OCI-LY3 (cell line): ENCODE results near the gene PRDM4.
"Not testable (repeated sequence)": the region's sequence is repeated elsewhere in the genome, so short reads cannot be mapped to it uniquely, and the experiment has no call there.

Experiments used
- H2AFZ ChIP-seq: fragments of 200-600, 300-600 bp; shearing (Covaris generic); 2 replicates; pipeline ENCODE4 v1.6.0; 2014; ENCODE audit warnings: antibody characterized with exemption, low read depth, low read length
- H3K27ac ChIP-seq: fragments of 200-600, 300-600 bp; sonication (generic); 2 replicates; pipeline ENCODE4 v1.5.1; 2014; ENCODE audit warnings: mild to moderate bottlenecking, low read length, moderate library complexity, mixed read lengths
- H3K27me3 ChIP-seq: fragments of 200-600, 300-600 bp; sonication (generic); 2 replicates; pipeline ENCODE4 v1.6.1; 2014; ENCODE audit warnings: low read depth, low read length, mixed read lengths
- H3K36me3 ChIP-seq: fragments of 200-600, 300-600 bp; sonication (generic); replicated peaks from 2 replicates; pipeline ENCODE3; 2014; ENCODE audit warnings: low read depth, low read length, mixed read lengths
- H3K4me1 ChIP-seq: fragments of 300-600, 200-600 bp; sonication (generic); 2 replicates; pipeline ENCODE4 v1.6.1; 2014; ENCODE audit warnings: low read length, mixed read lengths
- H3K4me2 ChIP-seq: fragments of 200-600, 300-600 bp; sonication (generic); 2 replicates; pipeline ENCODE4 v1.6.1; 2014; ENCODE audit warnings: low read length, mixed read lengths
- H3K4me3 ChIP-seq: fragments of 300-600, 200-600 bp; sonication (generic); 2 replicates; pipeline ENCODE4 v1.5.1; 2014; ENCODE audit warnings: antibody characterized with exemption, mild to moderate bottlenecking, low read length, moderate library complexity
- H3K79me2 ChIP-seq: fragments of 300-600, 200-600 bp; shearing (Covaris generic); 2 replicates; pipeline ENCODE4 v1.6.1; 2014; ENCODE audit warnings: mild to moderate bottlenecking, low read length, mixed read lengths
- H3K9ac ChIP-seq: fragments of 300-600, 200-600 bp; shearing (Covaris generic); 2 replicates; pipeline ENCODE4 v1.6.0; 2014; ENCODE audit warnings: mild to moderate bottlenecking, low read length, moderate library complexity
- H3K9me3 ChIP-seq: fragments of 200-600, 300-600 bp; shearing (Covaris generic); 2 replicates; pipeline ENCODE4 v1.6.1; 2014; ENCODE audit warnings: low read length, mixed read lengths; ENCODE audit not compliant: insufficient read depth
- H4K20me1 ChIP-seq: fragments of 200-600, 300-600 bp; sonication (generic); 2 replicates; pipeline ENCODE4 v1.6.1; 2016; ENCODE audit warnings: low read length, mixed read lengths; ENCODE audit not compliant: insufficient read depth
- CTCF ChIP-seq: fragments of 200-600, 300-600 bp; sonication (generic); IDR thresholded peaks from 2 replicates; pipeline ENCODE4 v1.5.1; 2014; ENCODE audit warnings: antibody characterized with exemption, low read length, low read depth
- EZH2phosphoT487 ChIP-seq: fragments of 200-600 bp; shearing (Covaris generic); IDR thresholded peaks from 2 replicates; pipeline ENCODE4 v1.6.1; 2018; ENCODE audit warnings: antibody characterized with exemption, mixed run types, low read depth

PRDM4 gene

DNA sequence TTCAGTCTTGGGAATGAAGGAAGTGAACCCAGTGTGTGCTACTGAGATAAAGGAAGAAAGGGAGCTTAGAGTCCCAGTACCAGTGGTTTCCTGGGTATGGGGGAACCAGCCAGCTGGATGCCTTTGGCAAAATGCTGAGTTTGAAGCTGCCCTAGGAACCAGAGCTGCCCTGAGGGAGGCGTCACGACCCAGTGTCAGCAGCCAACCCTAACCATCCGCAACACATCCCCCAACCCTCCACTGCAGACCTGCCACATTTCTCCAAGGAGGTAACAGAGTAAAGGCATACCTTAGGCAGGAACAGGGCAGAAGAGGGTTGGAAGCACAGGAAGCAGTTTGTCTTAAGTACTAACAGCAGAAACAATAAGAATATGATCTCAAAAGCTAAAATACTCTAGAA, 28.6 kb downstream of the PRDM4 start:
- no peak for TF ChIP-seq EZH2phosphoT487
- no peak for TF ChIP-seq CTCF
- no peaks in the 10 kb centered on the region for H3K79me2 ChIP-seq
- H3K4me1 ChIP-seq, result peaks cover 22% of the 10 kb centered on the region
- H3K4me2 ChIP-seq, result no peak overlapping the region
- peaks cover 33% of the 10 kb centered on the region for H3K36me3 ChIP-seq
- no peaks in the 10 kb centered on the region for H3K9me3 ChIP-seq
- H3K9ac ChIP-seq, result no peak overlapping the region
- H3K27me3 ChIP-seq, result no peaks in the 10 kb centered on the region
- H3K27ac ChIP-seq, result no peak overlapping the region
- no peak overlapping the region for H2AFZ ChIP-seq
- no peaks in the 10 kb centered on the region for H4K20me1 ChIP-seq
- no peak overlapping the region for H3K4me3 ChIP-seq

DNA sequence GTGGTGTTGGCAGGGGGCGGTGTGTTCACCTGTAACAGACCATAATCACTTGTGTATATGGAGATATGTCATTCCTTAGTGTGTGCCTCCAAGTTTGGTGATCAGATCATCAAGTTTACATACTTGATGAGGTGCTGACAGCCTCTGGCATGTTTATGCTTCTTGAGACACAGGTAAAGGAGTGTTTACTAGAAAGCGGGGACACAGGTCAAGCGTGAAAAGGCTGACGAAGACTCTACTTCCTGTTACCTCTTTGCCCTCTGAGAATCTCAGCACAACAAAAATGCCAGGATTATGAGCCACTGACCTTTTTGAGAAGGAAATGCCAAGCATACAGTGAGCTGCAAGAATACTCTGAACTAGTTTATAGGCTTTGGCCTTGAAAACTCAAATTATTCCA, 29.6 kb downstream of the PRDM4 start:
- H3K36me3 ChIP-seq, result peaks cover 27% of the 10 kb centered on the region
- no peak for TF ChIP-seq EZH2phosphoT487
- TF ChIP-seq CTCF, result no peak
- no peak overlapping the region for H3K27ac ChIP-seq
- no peaks in the 10 kb centered on the region for H3K9me3 ChIP-seq
- H4K20me1 ChIP-seq, result no peaks in the 10 kb centered on the region
- H3K9ac ChIP-seq, result no peak overlapping the region
- no peak overlapping the region for H3K4me3 ChIP-seq
- no peak overlapping the region for H3K4me2 ChIP-seq
- H3K79me2 ChIP-seq, result no peaks in the 10 kb centered on the region
- peaks cover 12% of the 10 kb centered on the region for H3K4me1 ChIP-seq
- H3K27me3 ChIP-seq, result no peaks in the 10 kb centered on the region
- no peak overlapping the region for H2AFZ ChIP-seq

GRCh38 chr12:107730618-107731341, 30.2 kb downstream of the PRDM4 start:
- H3K4me3 ChIP-seq, result no peak overlapping the region
- no peak overlapping the region for H2AFZ ChIP-seq
- TF ChIP-seq CTCF, result no peak
- TF ChIP-seq EZH2phosphoT487, result no peak

GRCh38 chr12:107727742-107728141, 33.2 kb downstream of the PRDM4 start:
- not testable (repeated sequence) for H3K27ac ChIP-seq, H3K4me1 ChIP-seq, H3K27me3 ChIP-seq, H3K4me2 ChIP-seq, H4K20me1 ChIP-seq, H3K4me3 ChIP-seq, H3K79me2 ChIP-seq, H3K36me3 ChIP-seq, H2AFZ ChIP-seq, H3K9me3 ChIP-seq, H3K9ac ChIP-seq

More at GRCh38 chr12:107730618-107731341, 30.2 kb downstream of the PRDM4 start:
- H4K20me1 ChIP-seq, result no peaks in the 10 kb centered on the region
- H3K9ac ChIP-seq, result no peak overlapping the region
- H3K9me3 ChIP-seq, result no peaks in the 10 kb centered on the region
- H3K36me3 ChIP-seq, result peaks cover 21% of the 10 kb centered on the region
- no peak overlapping the region for H3K4me2 ChIP-seq
- H3K27ac ChIP-seq, result no peak overlapping the region
- H3K79me2 ChIP-seq, result no peaks in the 10 kb centered on the region
- peaks cover 11% of the 10 kb centered on the region for H3K4me1 ChIP-seq
- no peaks in the 10 kb centered on the region for H3K27me3 ChIP-seq

DNA sequence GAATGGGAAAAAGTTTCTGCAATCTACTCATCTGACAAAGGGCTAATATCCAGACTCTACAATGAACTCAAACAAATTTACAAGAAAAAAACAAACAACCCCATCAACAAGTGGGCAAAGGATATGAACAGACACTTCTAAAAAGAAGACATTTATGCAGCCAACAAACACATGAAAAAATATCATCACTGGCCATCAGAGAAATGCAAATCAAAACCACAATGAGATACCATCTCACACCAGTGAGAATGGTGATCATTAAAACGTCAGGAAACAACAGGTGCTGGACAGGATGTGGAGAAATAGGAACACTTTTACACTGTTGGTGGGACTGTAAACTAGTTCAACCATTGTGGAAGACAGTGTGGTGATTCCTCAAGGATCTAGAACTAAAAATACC, 33.6 kb downstream of the PRDM4 start:
- H2AFZ ChIP-seq, H3K9ac ChIP-seq, H3K4me2 ChIP-seq, H3K4me3 ChIP-seq, H3K36me3 ChIP-seq, H3K9me3 ChIP-seq, H3K79me2 ChIP-seq, H3K4me1 ChIP-seq, H3K27ac ChIP-seq, H4K20me1 ChIP-seq, H3K27me3 ChIP-seq: not testable (repeated sequence)
